GM12865 (cell line): ENCODE data around the gene POP4.

ENCODE experiments used
- DNase-seq: peaks from one replicate; pipeline ENCODE4 v3.0.0; 2010; ENCODE audit warnings: low read depth
- H3K4me3 ChIP-seq: 2 replicates; pipeline ENCODE4 v1.5.1; 2011; ENCODE audit warnings: mild to moderate bottlenecking, low read depth, low read length, control low read depth
- TF ChIP-seq, protein P1 (sequence below): IDR thresholded peaks from 2 replicates; pipeline ENCODE4 v1.5.1; 2011; ENCODE audit warnings: low read length, control low read depth, low read depth, inconsistent platforms; ENCODE audit not compliant: insufficient read depth; ENCODE audit errors: missing control alignments

The POP4 gene

DNA sequence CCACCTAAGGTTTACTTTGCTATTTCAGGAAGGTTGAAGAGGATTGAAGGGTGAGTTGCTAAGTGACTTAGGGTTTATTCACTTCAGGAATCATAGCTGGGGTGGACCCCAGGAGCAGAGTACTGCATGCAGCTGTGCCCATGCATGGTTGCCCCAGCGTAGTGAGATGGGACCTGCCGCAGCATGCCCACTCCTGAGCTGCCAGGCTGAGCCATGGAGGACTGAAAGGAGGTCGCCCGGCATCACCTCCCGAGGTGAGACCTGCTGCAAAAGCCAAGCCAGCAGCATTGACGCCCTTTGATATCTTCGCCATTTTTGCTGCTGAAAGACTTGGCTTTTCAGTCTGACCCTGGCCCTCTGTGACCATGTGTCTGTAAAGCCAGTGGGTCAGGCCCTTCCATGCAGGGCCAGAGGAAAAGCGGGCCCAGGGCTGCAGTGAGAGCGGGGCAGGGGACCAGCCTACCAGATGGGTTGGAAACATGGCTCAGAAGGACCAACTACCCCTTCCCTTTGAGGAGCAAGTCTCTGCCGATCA, 9.9 kb downstream of the POP4 start:
- no peak overlapping the region for H3K4me3 ChIP-seq
- TF ChIP-seq, protein P1, sequence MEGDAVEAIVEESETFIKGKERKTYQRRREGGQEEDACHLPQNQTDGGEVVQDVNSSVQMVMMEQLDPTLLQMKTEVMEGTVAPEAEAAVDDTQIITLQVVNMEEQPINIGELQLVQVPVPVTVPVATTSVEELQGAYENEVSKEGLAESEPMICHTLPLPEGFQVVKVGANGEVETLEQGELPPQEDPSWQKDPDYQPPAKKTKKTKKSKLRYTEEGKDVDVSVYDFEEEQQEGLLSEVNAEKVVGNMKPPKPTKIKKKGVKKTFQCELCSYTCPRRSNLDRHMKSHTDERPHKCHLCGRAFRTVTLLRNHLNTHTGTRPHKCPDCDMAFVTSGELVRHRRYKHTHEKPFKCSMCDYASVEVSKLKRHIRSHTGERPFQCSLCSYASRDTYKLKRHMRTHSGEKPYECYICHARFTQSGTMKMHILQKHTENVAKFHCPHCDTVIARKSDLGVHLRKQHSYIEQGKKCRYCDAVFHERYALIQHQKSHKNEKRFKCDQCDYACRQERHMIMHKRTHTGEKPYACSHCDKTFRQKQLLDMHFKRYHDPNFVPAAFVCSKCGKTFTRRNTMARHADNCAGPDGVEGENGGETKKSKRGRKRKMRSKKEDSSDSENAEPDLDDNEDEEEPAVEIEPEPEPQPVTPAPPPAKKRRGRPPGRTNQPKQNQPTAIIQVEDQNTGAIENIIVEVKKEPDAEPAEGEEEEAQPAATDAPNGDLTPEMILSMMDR: no peak
- no peak for DNase-seq

DNA sequence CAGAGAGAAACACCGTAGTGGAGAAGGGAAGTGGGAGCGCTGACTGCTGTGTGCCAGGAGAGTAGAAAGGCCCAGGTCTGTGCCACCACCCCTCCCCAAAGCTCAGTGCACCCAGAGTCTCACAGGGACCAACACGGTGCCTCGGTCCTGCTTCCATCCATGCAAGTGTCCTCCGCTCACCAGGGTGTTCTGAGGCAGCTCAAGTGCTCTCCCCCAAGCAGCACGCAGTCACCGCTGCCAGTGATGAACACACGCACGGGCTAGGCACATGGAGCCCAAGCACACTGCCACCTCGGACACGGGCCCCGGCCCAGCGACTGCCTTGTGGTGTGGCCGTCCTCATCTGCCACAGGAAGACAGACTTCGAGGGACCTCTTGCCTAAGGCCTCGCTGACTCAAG, 10.5 kb downstream of the POP4 start:
- no peak overlapping the region for H3K4me3 ChIP-seq
- no peak for DNase-seq
- TF ChIP-seq, protein P1: no peak

DNA sequence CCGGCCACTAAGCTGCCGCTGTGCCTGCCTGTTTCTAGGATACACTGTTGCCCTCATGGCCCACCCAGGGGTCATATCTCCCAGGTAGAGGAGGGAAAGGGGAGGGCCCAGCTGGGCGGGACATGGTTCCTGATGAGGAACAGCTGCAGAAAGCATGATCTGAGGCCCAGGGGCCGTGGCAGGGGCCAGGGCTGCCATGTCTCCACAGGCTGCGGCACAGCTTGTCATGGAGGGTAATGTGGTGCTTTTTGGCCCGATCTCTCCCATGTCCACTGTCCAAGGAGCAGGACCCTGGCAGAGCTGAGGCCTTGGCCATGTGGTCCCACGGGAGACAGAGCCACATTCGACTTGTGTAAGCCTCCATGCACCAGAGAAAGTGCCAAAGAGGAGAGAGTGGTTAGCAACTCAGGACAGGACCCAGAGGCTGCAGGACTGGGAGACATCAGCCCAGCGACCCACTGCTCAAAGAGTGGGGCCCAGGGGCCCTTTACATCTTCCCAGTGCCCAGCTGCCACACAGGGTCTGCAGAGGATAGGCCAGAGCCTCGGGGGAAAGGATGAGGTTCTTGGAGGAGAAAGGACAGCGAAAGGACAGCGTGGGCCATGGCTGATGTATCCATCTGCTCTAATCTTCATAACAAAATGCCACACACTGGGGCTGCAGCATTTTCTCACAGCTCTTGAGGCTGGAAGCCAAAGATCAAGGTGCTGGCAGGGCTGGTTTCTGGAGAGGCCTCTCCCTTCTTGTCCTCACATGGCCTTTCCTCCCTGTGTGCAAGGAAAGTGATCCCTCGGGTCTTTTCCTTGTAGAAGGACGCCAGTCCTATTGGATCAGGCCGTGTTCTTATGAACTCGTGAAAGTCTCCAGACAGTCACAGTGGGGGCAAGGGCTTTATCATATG, 11.5 kb downstream of the POP4 start:
- DNase-seq: no peak
- no peak overlapping the region for H3K4me3 ChIP-seq
- TF ChIP-seq, protein P1: no peak

DNA sequence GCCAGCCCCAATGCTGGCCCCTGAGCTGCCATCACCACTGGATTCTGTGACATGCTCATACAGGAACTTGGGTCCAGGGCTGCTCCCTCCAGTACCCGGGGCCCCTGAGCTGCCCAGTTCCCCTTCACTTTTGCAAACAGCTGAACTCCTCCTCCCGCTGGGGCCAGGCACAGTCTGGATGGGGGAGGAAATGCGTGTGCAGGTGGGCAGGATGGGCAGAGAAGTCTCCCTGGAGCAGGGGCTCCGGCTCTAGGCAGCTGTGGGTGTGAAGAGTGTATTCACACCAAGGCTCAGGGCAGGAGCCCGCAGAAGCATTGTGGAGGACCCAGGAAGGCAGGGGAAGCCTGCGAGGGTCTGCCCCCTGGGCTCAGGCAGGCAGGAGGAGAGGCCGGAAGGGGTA, 12.4 kb downstream of the POP4 start:
- no peak for DNase-seq
- H3K4me3 ChIP-seq: no peak overlapping the region
- TF ChIP-seq, protein P1: no peak

DNA sequence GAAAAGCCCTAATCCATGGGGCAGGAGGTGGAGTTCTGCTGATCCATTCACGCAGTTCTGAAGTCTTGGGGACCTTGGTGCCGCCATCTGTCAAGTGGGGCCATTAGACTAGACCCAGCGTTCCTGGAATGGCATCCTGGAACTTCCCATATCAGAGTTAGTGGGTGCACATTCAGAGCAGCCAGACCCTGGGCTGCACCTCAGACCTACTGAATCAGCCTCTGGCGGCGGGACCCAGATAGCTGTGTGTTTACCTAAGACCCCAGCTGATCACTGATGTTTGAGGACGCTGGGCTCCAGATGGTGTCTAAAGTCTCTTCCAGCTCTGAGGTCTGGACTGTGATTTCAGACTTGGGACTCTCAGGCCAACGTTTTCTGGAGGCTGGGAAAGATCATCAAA, 12.8 kb downstream of the POP4 start:
- TF ChIP-seq, protein P1: no peak
- H3K4me3 ChIP-seq: no peak overlapping the region
- DNase-seq: no peak

DNA sequence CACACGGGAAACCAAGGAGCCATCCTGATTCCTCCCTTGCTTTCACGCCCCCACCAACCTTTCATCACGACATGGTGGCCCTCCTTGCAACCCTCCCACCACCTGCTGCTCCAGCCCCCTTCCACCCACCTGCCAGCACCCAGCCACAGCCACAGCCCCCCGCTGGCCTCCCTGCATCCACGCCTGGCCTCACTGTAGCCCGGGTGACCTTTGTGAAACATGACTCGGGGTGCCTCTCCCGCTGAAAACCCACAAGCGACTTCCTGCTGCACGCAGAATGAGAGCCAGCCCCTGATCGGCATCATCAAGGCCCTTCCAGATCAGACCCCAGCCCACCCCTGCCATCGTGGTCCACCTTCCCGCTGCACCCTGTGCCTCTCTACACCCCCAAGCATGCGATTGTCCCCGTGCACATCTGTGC, 14.9 kb downstream of the POP4 start:
- DNase-seq: peak; percentile 34
- H3K4me3 ChIP-seq: no peak overlapping the region
- TF ChIP-seq, protein P1: no peak
